Fibroblast of skin of left quadriceps (primary cell): ENCODE measurements around the gene CEP250.
"Not testable (repeated sequence)": the region's sequence is repeated elsewhere in the genome, so short reads cannot be mapped to it uniquely, and the experiment has no call there.

Experiments
- DNase-seq, 2 experiments: peaks; one replicate each; pipeline ENCODE4 v3.0.0-alpha.2; 2013; ENCODE audit warnings: low read depth in 2 of 2

The CEP250 gene

GRCh38 chr20:35525639-35526038 is 70.2 kb downstream of the CEP250 start:
- DNase-seq, result no peak

GRCh38 chr20:35527122-35527769 is 71.8 kb downstream of the CEP250 start:
- DNase-seq, result no peak

GRCh38 chr20:35529552-35529951 is 74.2 kb downstream of the CEP250 start, which contains the start of gene C20orf173:
Gene C20orf173, minus strand, starts transcription at chr20:35529652. Its CDS starts 279 bp downstream, at chr20:35529373.
- DNase-seq, result no peak

- no peak for DNase-seq
Measured at GRCh38 chr20:35539756-35540212, 84.4 kb downstream of the CEP250 start.

- DNase-seq, result no peak
Measured at GRCh38 chr20:35541118-35541782, 85.9 kb downstream of the CEP250 start.

GRCh38 chr20:35541783-35542662 is 86.6 kb downstream of the CEP250 start, which contains the start of gene ERGIC3:
Gene ERGIC3, plus strand, starts transcription at chr20:35542078. Its CDS starts 20 bp downstream, at chr20:35542098.
- peak; percentile 87 to 90 for DNase-seq

GRCh38 chr20:35542990-35543389 is 87.6 kb downstream of the CEP250 start:
- DNase-seq, result no peak

GRCh38 chr20:35544436-35544835 is 89.0 kb downstream of the CEP250 start:
- no peak for DNase-seq

- DNase-seq, result not testable (repeated sequence)
Measured at GRCh38 chr20:35544941-35545340, 89.5 kb downstream of the CEP250 start.

- DNase-seq, result no peak
Measured at GRCh38 chr20:35546127-35546526, 90.7 kb downstream of the CEP250 start.

- no peak for DNase-seq
Measured at GRCh38 chr20:35547329-35547728, 91.9 kb downstream of the CEP250 start.

GRCh38 chr20:35551503-35551902 is 96.1 kb downstream of the CEP250 start:
- no peak for DNase-seq

- DNase-seq, result no peak
Measured at GRCh38 chr20:35552914-35553313, 97.5 kb downstream of the CEP250 start.

GRCh38 chr20:35555461-35555860 is 100.1 kb downstream of the CEP250 start:
- not testable (repeated sequence) for DNase-seq

- DNase-seq, result no peak
Measured at GRCh38 chr20:35555951-35556645, 100.7 kb downstream of the CEP250 start.

- no peak for DNase-seq
Measured at GRCh38 chr20:35556871-35557270, 101.5 kb downstream of the CEP250 start.

GRCh38 chr20:35558451-35558850 is 103.1 kb downstream of the CEP250 start:
- DNase-seq, result no peak

GRCh38 chr20:35559042-35559693 is 103.8 kb downstream of the CEP250 start:
- DNase-seq, result no peak

GRCh38 chr20:35560105-35560511 is 104.7 kb downstream of the CEP250 start:
- no peak for DNase-seq

GRCh38 chr20:35560541-35560940 is 105.1 kb downstream of the CEP250 start:
- DNase-seq, result no peak

GRCh38 chr20:35561268-35561667 is 105.9 kb downstream of the CEP250 start:
- DNase-seq, result no peak
